GM21737 (cell line): ENCODE measurements around the gene MRPL55.
A peak's percentile ranks its signal among the peaks of the same experiment; 100 is the strongest.

Experiments used
- ATAC-seq: cut with Tn5 transposase; IDR thresholded peaks from one replicate; pipeline ENCODE4 v1.9.1; 2021; ENCODE audit warnings: mild to moderate bottlenecking, moderate library complexity; ENCODE audit not compliant: unreplicated experiment

MRPL55 gene

GRCh38 chr1:228102791-228103620 lies 6.1 kb downstream of the MRPL55 start, which contains the start of gene C1orf35:
C1orf35 (minus strand) TSS chr1:228103325; CDS start chr1:228103227, 98 bp downstream.
- ATAC-seq, result peak; percentile 61

- ATAC-seq, result peak; percentile 28
Measured at GRCh38 chr1:228101994-228102790, 6.9 kb downstream of the MRPL55 start.

- ATAC-seq, result no peak
Measured at GRCh38 chr1:228101614-228101993, 7.5 kb downstream of the MRPL55 start.

- no peak for ATAC-seq
Measured at GRCh38 chr1:228100822-228101613, 8.1 kb downstream of the MRPL55 start.

- ATAC-seq, result no peak
Measured at GRCh38 chr1:228099331-228099732, 9.8 kb downstream of the MRPL55 start.

GRCh38 chr1:228098323-228098931 lies 10.7 kb downstream of the MRPL55 start:
- no peak for ATAC-seq

- no peak for ATAC-seq
Measured at GRCh38 chr1:228097333-228098081, 11.6 kb downstream of the MRPL55 start.

- ATAC-seq, result no peak
Measured at GRCh38 chr1:228096416-228097332, 12.4 kb downstream of the MRPL55 start.

- ATAC-seq, result no peak
Measured at GRCh38 chr1:228095938-228096337, 13.2 kb downstream of the MRPL55 start.

GRCh38 chr1:228095161-228095560 lies 13.9 kb downstream of the MRPL55 start:
- no peak for ATAC-seq

GRCh38 chr1:228094432-228095016 lies 14.6 kb downstream of the MRPL55 start:
- ATAC-seq, result no peak

GRCh38 chr1:228093050-228093906 lies 15.8 kb downstream of the MRPL55 start:
- no peak for ATAC-seq

- ATAC-seq, result no peak
Measured at GRCh38 chr1:228092342-228093049, 16.6 kb downstream of the MRPL55 start.

GRCh38 chr1:228091084-228091483 lies 18.0 kb downstream of the MRPL55 start:
- ATAC-seq, result no peak

GRCh38 chr1:228090613-228091081 lies 18.5 kb downstream of the MRPL55 start:
- no peak for ATAC-seq

GRCh38 chr1:228089519-228090380 lies 19.3 kb downstream of the MRPL55 start:
- no peak for ATAC-seq
